ENCODE results near the gene MPP3. TPM values are rescaled to one million over a fixed set of nuclear protein-coding genes. Genes with fewer than 3 reads are reported as not detected.

The MPP3 gene
- total and polyA plus RNA-seq, 10 of the 15 experiments (the other 5 are each of a cell fraction or from before 2014, with no cell fraction given): not detected

GRCh38 chr17:43816336-43817320, 16.3 kb downstream of the MPP3 start:
- RAD21 ChIA-PET (ENCODE audit: unreplicated experiment): no interaction called here
- BruUV-seq (replicated peaks): no TSS peak

More at GRCh38 chr17:43816336-43817320, 16.3 kb downstream of the MPP3 start:
- Histone ChIP-seq H4K20me1 (ENCODE audit: control insufficient read depth, insufficient read depth) (no peaks in the 10 kb centered on the region), H3K9ac (ENCODE audit: control insufficient read depth, insufficient read depth, low read length) (no peak overlapping the region), H3K4me2 (ENCODE audit: control insufficient read depth, insufficient read depth) (no peak overlapping the region), H3K36me3 (ENCODE audit: control insufficient read depth in 2 of 2, insufficient read depth in 2 of 2, low read length in 1 of 2) (no peaks in the 10 kb centered on the region), H3K79me2 (ENCODE audit: control insufficient read depth, insufficient read depth, low read length) (no peaks in the 10 kb centered on the region), H2AFZ (ENCODE audit: control insufficient read depth, low read depth, low read length) (no peak overlapping the region), H3K9me3 (replicated peaks; ENCODE audit: control insufficient read depth, insufficient read depth, low read length) (no peaks in the 10 kb centered on the region), H3K4me1 (ENCODE audit: control insufficient read depth, insufficient read depth, low read length) (no peaks in the 10 kb centered on the region), H3K27me3 (replicated peaks in 1 of 2; ENCODE audit: control insufficient read depth in 2 of 2, insufficient read depth in 2 of 2, low read length in 1 of 2) (peaks cover 0 to 2% of the 10 kb centered on the region in 2 experiments; a peak in 3 of 4 replicates), H3K4me3 (no peak overlapping the region), H3K27ac (ENCODE audit: control insufficient read depth, insufficient read depth) (no peak overlapping the region)
- CTCF ChIA-PET: interaction anchor here (0.9 to 1.4 kb wide), 3 partner anchors 14 to 50 kb away, joined by 3 read pairs; no protein-coding TSS in a partner anchor
- POLR2A ChIA-PET: interaction anchor here (0.5 to 0.6 kb wide), 2 partner anchors 51 to 347 kb away, joined by 3 to 4 read pairs; no protein-coding TSS in a partner anchor
- intact Hi-C loops (cut with micrococcal nuclease; ENCODE audit: unreplicated experiment) (no loop called here), in situ Hi-C loops (cut with MboI) (no loop called here)
- 40% methylated on average over 24 of the region's 24 CpGs for WGBS (ENCODE audit: insufficient coverage, insufficient replicate concordance, low lambda C conversion rate, missing lambda C conversion rate)
- DNase-seq (ENCODE audit: low read depth, low spot score): no peak
- SMC1A ChIA-PET (ENCODE audit: uncharacterized antibody, unreplicated experiment): no interaction called here
- no peak for ATAC-seq
- TF ChIP-seq, protein P1, sequence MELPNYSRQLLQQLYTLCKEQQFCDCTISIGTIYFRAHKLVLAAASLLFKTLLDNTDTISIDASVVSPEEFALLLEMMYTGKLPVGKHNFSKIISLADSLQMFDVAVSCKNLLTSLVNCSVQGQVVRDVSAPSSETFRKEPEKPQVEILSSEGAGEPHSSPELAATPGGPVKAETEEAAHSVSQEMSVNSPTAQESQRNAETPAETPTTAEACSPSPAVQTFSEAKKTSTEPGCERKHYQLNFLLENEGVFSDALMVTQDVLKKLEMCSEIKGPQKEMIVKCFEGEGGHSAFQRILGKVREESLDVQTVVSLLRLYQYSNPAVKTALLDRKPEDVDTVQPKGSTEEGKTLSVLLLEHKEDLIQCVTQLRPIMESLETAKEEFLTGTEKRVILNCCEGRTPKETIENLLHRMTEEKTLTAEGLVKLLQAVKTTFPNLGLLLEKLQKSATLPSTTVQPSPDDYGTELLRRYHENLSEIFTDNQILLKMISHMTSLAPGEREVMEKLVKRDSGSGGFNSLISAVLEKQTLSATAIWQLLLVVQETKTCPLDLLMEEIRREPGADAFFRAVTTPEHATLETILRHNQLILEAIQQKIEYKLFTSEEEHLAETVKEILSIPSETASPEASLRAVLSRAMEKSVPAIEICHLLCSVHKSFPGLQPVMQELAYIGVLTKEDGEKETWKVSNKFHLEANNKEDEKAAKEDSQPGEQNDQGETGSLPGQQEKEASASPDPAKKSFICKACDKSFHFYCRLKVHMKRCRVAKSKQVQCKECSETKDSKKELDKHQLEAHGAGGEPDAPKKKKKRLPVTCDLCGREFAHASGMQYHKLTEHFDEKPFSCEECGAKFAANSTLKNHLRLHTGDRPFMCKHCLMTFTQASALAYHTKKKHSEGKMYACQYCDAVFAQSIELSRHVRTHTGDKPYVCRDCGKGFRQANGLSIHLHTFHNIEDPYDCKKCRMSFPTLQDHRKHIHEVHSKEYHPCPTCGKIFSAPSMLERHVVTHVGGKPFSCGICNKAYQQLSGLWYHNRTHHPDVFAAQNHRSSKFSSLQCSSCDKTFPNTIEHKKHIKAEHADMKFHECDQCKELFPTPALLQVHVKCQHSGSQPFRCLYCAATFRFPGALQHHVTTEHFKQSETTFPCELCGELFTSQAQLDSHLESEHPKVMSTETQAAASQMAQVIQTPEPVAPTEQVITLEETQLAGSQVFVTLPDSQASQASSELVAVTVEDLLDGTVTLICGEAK (IDR thresholded peaks at IDR 0.05; ENCODE audit: borderline replicate concordance): no peak
- TF ChIP-seq MAX (IDR thresholded peaks at IDR 0.05; ENCODE audit: low read depth, low read length) (no peak), ASH2L (IDR thresholded peaks at IDR 0.05; ENCODE audit: borderline replicate concordance, low read depth) (no peak), ZNF217 (IDR thresholded peaks at IDR 0.05) (no peak), NBN (IDR thresholded peaks at IDR 0.05) (no peak), GABPA (IDR thresholded peaks at IDR 0.05; ENCODE audit: low read depth) (no peak), BHLHE40 (IDR thresholded peaks at IDR 0.05; ENCODE audit: borderline replicate concordance in 1 of 2, low read depth in 2 of 2, low read length in 1 of 2) (no peak)
- TF ChIP-seq, protein P2, sequence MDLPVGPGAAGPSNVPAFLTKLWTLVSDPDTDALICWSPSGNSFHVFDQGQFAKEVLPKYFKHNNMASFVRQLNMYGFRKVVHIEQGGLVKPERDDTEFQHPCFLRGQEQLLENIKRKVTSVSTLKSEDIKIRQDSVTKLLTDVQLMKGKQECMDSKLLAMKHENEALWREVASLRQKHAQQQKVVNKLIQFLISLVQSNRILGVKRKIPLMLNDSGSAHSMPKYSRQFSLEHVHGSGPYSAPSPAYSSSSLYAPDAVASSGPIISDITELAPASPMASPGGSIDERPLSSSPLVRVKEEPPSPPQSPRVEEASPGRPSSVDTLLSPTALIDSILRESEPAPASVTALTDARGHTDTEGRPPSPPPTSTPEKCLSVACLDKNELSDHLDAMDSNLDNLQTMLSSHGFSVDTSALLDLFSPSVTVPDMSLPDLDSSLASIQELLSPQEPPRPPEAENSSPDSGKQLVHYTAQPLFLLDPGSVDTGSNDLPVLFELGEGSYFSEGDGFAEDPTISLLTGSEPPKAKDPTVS (IDR thresholded peaks at IDR 0.05; ENCODE audit: low read depth, low read length): no peak
- TF ChIP-seq, protein P3, sequence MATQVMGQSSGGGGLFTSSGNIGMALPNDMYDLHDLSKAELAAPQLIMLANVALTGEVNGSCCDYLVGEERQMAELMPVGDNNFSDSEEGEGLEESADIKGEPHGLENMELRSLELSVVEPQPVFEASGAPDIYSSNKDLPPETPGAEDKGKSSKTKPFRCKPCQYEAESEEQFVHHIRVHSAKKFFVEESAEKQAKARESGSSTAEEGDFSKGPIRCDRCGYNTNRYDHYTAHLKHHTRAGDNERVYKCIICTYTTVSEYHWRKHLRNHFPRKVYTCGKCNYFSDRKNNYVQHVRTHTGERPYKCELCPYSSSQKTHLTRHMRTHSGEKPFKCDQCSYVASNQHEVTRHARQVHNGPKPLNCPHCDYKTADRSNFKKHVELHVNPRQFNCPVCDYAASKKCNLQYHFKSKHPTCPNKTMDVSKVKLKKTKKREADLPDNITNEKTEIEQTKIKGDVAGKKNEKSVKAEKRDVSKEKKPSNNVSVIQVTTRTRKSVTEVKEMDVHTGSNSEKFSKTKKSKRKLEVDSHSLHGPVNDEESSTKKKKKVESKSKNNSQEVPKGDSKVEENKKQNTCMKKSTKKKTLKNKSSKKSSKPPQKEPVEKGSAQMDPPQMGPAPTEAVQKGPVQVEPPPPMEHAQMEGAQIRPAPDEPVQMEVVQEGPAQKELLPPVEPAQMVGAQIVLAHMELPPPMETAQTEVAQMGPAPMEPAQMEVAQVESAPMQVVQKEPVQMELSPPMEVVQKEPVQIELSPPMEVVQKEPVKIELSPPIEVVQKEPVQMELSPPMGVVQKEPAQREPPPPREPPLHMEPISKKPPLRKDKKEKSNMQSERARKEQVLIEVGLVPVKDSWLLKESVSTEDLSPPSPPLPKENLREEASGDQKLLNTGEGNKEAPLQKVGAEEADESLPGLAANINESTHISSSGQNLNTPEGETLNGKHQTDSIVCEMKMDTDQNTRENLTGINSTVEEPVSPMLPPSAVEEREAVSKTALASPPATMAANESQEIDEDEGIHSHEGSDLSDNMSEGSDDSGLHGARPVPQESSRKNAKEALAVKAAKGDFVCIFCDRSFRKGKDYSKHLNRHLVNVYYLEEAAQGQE (IDR thresholded peaks at IDR 0.05; ENCODE audit: low read depth, low read length): no peak
- TF ChIP-seq, protein P4, sequence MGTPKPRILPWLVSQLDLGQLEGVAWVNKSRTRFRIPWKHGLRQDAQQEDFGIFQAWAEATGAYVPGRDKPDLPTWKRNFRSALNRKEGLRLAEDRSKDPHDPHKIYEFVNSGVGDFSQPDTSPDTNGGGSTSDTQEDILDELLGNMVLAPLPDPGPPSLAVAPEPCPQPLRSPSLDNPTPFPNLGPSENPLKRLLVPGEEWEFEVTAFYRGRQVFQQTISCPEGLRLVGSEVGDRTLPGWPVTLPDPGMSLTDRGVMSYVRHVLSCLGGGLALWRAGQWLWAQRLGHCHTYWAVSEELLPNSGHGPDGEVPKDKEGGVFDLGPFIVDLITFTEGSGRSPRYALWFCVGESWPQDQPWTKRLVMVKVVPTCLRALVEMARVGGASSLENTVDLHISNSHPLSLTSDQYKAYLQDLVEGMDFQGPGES (IDR thresholded peaks at IDR 0.05): no peak
- no peak for FAIRE-seq

Data from GM12878 (cell line).